ENCODE measurements around the gene NAT10.

Gene NAT10

GRCh38 chr11:34181856-34182405 is 76.5 kb downstream of the NAT10 start:
- H3K9me3 ChIP-seq (replicated peaks in 1 of 11), result no peaks in the 10 kb centered on the region
- no peak overlapping the region for H3K9ac ChIP-seq
- no peak overlapping the region for H3K27ac ChIP-seq

DNA sequence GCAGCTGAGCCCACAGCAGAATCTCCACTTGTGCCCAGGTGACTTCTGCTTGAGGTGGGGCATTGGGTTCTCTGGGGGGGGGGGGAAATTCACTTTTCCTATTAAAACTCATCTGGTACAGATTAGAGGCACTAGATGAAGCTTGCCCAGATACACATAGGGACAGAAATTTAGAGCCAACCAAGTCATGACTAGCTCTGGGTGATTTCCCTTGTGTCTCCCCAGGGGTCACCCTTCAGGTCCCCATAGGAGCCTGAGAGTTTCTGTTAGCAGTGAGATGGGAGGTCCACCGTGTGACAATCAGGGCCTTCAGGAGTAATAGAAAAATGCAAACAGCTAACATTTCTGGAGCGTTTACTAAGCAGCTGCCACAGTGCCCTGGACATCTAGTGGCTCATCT is 77.0 kb downstream of the NAT10 start:
- Histone ChIP-seq H3K36me3 (no peaks in the 10 kb centered on the region), H3K27ac (no peak overlapping the region), H3K4me1 (no peaks in the 10 kb centered on the region), H3K27me3 (no peaks in the 10 kb centered on the region), H3K4me3 (no peak overlapping the region), H3K4me2 (no peak overlapping the region), H4K20me1 (no peaks in the 10 kb centered on the region; a peak in 1 of 22 replicates), H3K9ac (no peak overlapping the region), H3K9me3 (replicated peaks in 1 of 11) (no peaks in the 10 kb centered on the region)
- TF ChIP-seq Cebpa-rat (IDR thresholded peaks at IDR 0.05), result no peak

More at GRCh38 chr11:34181856-34182405, 76.5 kb downstream of the NAT10 start:
- H3K4me2 ChIP-seq, result no peak overlapping the region
- no peaks in the 10 kb centered on the region for H3K4me1 ChIP-seq
- TF ChIP-seq Cebpa-rat (IDR thresholded peaks at IDR 0.05), result no peak
- H4K20me1 ChIP-seq, result no peaks in the 10 kb centered on the region; a peak in 1 of 22 replicates
- no peaks in the 10 kb centered on the region for H3K27me3 ChIP-seq
- H3K4me3 ChIP-seq, result no peak overlapping the region
- no peaks in the 10 kb centered on the region for H3K36me3 ChIP-seq

DNA sequence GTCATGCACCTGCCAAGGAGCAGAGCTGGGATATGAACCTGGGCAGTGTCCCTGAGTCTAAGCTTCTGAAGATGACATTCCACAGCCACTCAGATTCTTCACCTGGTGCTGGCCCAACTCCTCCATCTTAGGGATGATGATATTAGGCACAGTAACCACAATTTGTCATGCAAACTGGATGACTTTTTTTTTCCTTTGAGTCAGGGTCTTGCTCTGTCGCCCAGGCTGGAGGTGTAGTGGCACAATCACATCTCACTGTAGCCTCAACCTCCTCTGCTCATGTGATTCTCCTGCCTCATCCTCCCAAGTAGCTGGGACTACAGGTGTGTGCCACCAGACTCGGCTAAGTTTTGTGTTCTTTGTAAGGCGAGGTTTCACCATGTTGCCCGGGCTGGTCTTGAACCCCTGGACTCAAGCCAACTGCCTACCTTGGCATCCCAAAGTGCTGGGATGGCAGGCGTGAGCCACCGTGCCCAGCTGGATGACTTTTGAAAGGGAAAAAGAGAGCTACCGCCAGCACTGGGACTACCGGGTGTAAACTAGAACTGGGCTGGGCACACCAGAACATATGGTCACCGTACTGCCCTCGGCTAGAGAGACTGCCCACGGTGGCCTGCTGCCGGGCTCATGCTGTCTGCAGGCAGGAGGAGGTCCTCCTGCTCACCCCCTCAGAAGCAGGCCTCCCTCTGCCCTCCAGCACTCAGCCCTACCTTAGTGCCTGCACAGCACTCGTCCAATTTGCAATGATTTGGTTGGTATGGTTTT is 77.7 kb downstream of the NAT10 start:
- no peaks in the 10 kb centered on the region for H3K36me3 ChIP-seq
- no peak overlapping the region for H3K9ac ChIP-seq
- no peaks in the 10 kb centered on the region for H3K9me3 ChIP-seq (replicated peaks in 1 of 11)
- TF ChIP-seq Cebpa-rat (IDR thresholded peaks at IDR 0.05), result no peak
- H3K4me2 ChIP-seq, result no peak overlapping the region
- H3K4me1 ChIP-seq, result no peaks in the 10 kb centered on the region
- no peaks in the 10 kb centered on the region for H3K27me3 ChIP-seq
- no peaks in the 10 kb centered on the region; a peak in 1 of 22 replicates for H4K20me1 ChIP-seq
- H3K27ac ChIP-seq, result no peak overlapping the region
- no peak overlapping the region for H3K4me3 ChIP-seq

- no peak for TF ChIP-seq Cebpa-rat (IDR thresholded peaks at IDR 0.05)
- no peak overlapping the region for H3K4me2 ChIP-seq
- no peaks in the 10 kb centered on the region; a peak in 1 of 22 replicates for H4K20me1 ChIP-seq
- no peaks in the 10 kb centered on the region for H3K27me3 ChIP-seq
- H3K36me3 ChIP-seq, result no peaks in the 10 kb centered on the region
- H3K9ac ChIP-seq, result no peak overlapping the region
- H3K4me1 ChIP-seq, result peaks cover 0 to 4% (median 0%) of the 10 kb centered on the region in 10 experiments; a peak in 1 of 20 replicates
- H3K9me3 ChIP-seq (replicated peaks in 1 of 11), result no peaks in the 10 kb centered on the region
- H3K4me3 ChIP-seq, result no peak overlapping the region
- no peak overlapping the region for H3K27ac ChIP-seq
These were observed 78.5 kb downstream of the NAT10 start for GRCh38 chr11:34183848-34184391.

DNA sequence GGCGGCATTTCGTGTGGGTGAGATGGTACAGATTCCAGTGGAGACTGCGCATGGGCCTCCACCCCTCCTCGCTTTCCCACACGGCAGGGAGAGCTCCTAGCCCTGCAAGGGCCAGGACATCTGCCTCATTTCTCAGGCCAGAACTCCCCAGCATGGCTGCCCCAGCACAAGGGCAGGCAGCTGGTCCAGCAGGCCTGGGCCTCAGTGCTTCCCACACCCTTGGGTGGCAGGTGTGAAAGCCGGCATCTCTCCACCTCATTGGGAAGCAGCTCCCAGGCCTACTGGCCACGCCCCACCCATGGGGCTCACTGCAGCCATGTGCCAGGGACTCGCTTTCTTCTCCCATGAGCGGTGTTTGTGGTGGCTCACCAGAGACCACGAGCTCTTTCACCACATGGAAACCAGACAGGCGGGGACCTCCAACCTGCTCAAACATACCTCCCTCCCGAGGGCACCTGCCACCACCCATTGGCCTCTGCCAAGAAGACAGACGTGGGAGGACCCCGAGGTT is 79.1 kb downstream of the NAT10 start:
- Histone ChIP-seq H3K4me3 (no peak overlapping the region), H3K27me3 (no peaks in the 10 kb centered on the region), H3K4me2 (no peak overlapping the region), H3K9me3 (replicated peaks in 1 of 11) (no peaks in the 10 kb centered on the region), H3K9ac (no peak overlapping the region), H3K27ac (no peak overlapping the region), H4K20me1 (no peaks in the 10 kb centered on the region; a peak in 1 of 22 replicates), H3K4me1 (peaks cover 0 to 10% (median 0%) of the 10 kb centered on the region in 10 experiments; a peak in 4 of 20 replicates), H3K36me3 (no peaks in the 10 kb centered on the region)
- TF ChIP-seq Cebpa-rat (IDR thresholded peaks at IDR 0.05), result no peak

GRCh38 chr11:34185926-34186841 is 80.8 kb downstream of the NAT10 start:
- Histone ChIP-seq H4K20me1 (no peaks in the 10 kb centered on the region), H3K9ac (no peak overlapping the region), H3K27ac (no peak overlapping the region), H3K4me1 (peaks cover 0 to 10% (median 0%) of the 10 kb centered on the region in 10 experiments; a peak in 4 of 20 replicates), H3K36me3 (no peaks in the 10 kb centered on the region), H3K4me2 (no peak overlapping the region), H3K9me3 (replicated peaks in 1 of 11) (no peaks in the 10 kb centered on the region), H3K27me3 (no peaks in the 10 kb centered on the region), H3K4me3 (no peak overlapping the region)
- TF ChIP-seq Cebpa-rat (IDR thresholded peaks at IDR 0.05), result no peak

GRCh38 chr11:34188181-34188580 is 82.8 kb downstream of the NAT10 start:
- no peak overlapping the region for H3K27ac ChIP-seq
- H3K9ac ChIP-seq, result no peak overlapping the region
- H3K36me3 ChIP-seq, result no peaks in the 10 kb centered on the region
- H3K4me1 ChIP-seq, result peaks cover 0 to 13% (median 4%) of the 10 kb centered on the region in 10 experiments; a peak in 9 of 20 replicates
- H3K9me3 ChIP-seq (replicated peaks in 1 of 11), result no peaks in the 10 kb centered on the region
- no peak for TF ChIP-seq Cebpa-rat (IDR thresholded peaks at IDR 0.05)
- H3K4me3 ChIP-seq, result no peak overlapping the region
- H3K4me2 ChIP-seq, result no peak overlapping the region
- H4K20me1 ChIP-seq, result peaks cover 0 to 7% (median 0%) of the 10 kb centered on the region in 11 experiments; a peak in 1 of 22 replicates
- H3K27me3 ChIP-seq, result no peaks in the 10 kb centered on the region

DNA sequence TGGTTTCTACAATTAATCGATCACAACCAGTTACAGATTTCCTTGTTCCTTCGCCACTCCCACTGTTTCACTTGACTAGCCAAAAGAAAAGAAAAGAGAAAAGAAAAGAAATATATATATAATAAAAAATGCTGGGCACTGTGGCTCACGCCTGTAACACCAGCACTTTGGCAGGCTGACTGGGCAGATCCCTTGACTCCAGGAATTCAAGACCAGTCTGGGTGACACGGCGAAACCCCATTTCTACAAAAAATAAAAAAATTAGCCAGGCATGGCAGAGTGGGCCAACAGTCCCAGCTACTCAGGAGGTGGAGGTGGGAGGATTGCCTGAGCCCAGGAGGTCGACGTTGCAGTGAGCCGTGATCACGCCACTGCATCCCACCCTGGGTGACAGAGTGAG is 83.8 kb downstream of the NAT10 start:
- H3K4me3 ChIP-seq, result no peak overlapping the region
- TF ChIP-seq Cebpa-rat (IDR thresholded peaks at IDR 0.05), result no peak
- peaks cover 0 to 7% (median 0%) of the 10 kb centered on the region in 11 experiments; a peak in 1 of 22 replicates for H4K20me1 ChIP-seq

More for the DNA sequence above, 83.8 kb downstream of the NAT10 start:
- H3K27me3 ChIP-seq, result no peaks in the 10 kb centered on the region
- no peaks in the 10 kb centered on the region for H3K36me3 ChIP-seq
- H3K4me2 ChIP-seq, result peak overlapping the region in 1 of 11 experiments; percentile 13; a peak in 1 of 22 replicates
- H3K9ac ChIP-seq, result no peak overlapping the region
- H3K4me1 ChIP-seq, result peaks cover 0 to 15% (median 9%) of the 10 kb centered on the region in 10 experiments; a peak in 9 of 20 replicates
- no peak overlapping the region for H3K27ac ChIP-seq
- H3K9me3 ChIP-seq (replicated peaks in 1 of 11), result no peaks in the 10 kb centered on the region
